NB4 (cell line): ENCODE results near the gene TMCO4.

Experiments
- DNase-seq: peaks from one replicate; pipeline ENCODE4 v3.0.0; 2010; ENCODE audit warnings: low read depth
- H3K4me3 ChIP-seq: one replicate; pipeline ENCODE4 v1.5.1; 2011; ENCODE audit warnings: mild to moderate bottlenecking, low read depth, low read length, moderate library complexity
- MAX ChIP-seq: IDR thresholded peaks from 2 replicates; pipeline ENCODE4 v1.6.1; 2011; ENCODE audit warnings: low read depth, low read length
- MYC ChIP-seq: IDR thresholded peaks from 2 replicates; pipeline ENCODE4 v1.6.1; 2011; ENCODE audit warnings: low read depth, low read length
- POLR2A ChIP-seq: IDR thresholded peaks from 2 replicates; pipeline ENCODE4 v1.6.1; 2011; ENCODE audit warnings: mild to moderate bottlenecking; ENCODE audit not compliant: insufficient read length; ENCODE audit errors: extremely low read depth
- TF ChIP-seq, protein P1 (sequence below): IDR thresholded peaks from one replicate; pipeline ENCODE4 v1.5.1; 2012; ENCODE audit warnings: low read depth, low read length

The TMCO4 gene

GRCh38 chr1:19684677-19685076 is 115.0 kb downstream of the TMCO4 start:
- TF ChIP-seq POLR2A = no peak
- TF ChIP-seq MYC = no peak
- TF ChIP-seq, protein P1, sequence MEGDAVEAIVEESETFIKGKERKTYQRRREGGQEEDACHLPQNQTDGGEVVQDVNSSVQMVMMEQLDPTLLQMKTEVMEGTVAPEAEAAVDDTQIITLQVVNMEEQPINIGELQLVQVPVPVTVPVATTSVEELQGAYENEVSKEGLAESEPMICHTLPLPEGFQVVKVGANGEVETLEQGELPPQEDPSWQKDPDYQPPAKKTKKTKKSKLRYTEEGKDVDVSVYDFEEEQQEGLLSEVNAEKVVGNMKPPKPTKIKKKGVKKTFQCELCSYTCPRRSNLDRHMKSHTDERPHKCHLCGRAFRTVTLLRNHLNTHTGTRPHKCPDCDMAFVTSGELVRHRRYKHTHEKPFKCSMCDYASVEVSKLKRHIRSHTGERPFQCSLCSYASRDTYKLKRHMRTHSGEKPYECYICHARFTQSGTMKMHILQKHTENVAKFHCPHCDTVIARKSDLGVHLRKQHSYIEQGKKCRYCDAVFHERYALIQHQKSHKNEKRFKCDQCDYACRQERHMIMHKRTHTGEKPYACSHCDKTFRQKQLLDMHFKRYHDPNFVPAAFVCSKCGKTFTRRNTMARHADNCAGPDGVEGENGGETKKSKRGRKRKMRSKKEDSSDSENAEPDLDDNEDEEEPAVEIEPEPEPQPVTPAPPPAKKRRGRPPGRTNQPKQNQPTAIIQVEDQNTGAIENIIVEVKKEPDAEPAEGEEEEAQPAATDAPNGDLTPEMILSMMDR = no peak
- no peak for TF ChIP-seq MAX
- DNase-seq = no peak

GRCh38 chr1:19683351-19683750 is 116.4 kb downstream of the TMCO4 start:
- no peak overlapping the region for H3K4me3 ChIP-seq
- TF ChIP-seq MAX (no peak), POLR2A (no peak), MYC (no peak)
- TF ChIP-seq, protein P1 = no peak
- DNase-seq = no peak

More at GRCh38 chr1:19684677-19685076, 115.0 kb downstream of the TMCO4 start:
- H3K4me3 ChIP-seq = no peak overlapping the region

DNA sequence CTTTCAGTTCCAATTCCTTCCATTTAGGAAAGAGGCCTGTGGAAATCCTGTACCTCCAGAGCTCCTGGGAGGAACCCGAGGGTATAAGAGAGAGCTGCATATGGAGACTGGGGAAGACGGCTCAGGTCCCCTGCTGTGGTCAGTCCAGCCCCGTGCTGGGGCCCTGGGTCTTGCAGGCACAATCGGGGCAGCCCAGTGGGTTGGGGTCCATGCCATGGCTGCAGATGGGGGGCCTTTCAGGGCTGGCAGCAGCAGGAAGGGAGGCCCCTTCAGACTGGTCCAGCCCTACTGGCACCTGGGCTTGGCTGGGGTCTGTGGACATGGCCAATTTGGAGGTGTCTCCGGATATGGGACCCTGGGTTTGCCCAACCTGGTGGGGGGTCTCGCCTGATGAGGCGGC is 116.8 kb downstream of the TMCO4 start:
- no peak overlapping the region for H3K4me3 ChIP-seq
- TF ChIP-seq POLR2A = no peak
- no peak for TF ChIP-seq MAX
- no peak for DNase-seq

DNA sequence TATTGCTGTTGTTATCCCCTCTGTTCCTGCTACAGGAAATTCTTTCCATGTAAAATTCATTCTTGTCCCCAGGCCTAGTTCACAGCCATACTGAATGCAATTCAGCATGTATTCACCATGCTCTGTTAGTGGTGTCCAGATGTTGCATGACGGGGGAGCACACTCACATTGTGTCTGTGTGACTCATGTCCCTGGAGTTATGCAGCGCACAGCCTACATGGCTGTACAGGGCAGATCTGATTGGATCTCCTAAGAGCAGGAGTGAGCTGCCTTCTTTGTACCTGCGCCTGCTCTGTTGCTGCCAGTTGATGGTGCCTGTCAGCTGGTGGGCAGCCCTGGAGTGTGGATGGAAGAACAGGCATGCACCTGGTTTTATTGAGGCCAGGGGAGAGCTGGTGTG is 117.5 kb downstream of the TMCO4 start:
- DNase-seq = peak; percentile 34
- TF ChIP-seq MYC = no peak
- TF ChIP-seq POLR2A = no peak
- TF ChIP-seq, protein P1 = no peak
- no peak for TF ChIP-seq MAX
- no peak overlapping the region for H3K4me3 ChIP-seq

DNA sequence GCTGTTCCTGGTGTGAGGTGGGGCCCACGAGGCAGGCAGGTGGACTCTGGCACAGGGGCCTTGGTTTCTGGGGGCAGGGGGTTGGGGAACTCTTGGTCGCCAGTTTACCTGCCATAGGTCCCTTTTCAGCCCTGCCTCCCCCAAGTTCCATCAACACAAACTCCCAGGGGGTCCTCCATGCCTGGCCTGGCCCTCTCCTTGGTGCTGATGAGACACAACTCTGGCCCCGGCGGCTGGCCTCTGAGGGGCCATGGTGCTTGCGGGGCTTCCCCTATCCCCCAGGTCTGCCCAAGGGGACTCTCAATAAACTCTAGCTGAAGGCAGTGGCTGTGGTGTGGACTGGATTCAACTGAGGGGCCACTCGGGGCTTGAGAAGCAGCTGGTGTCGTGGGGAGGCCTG is 119.1 kb downstream of the TMCO4 start:
- H3K4me3 ChIP-seq = no peak overlapping the region
- DNase-seq = no peak
- TF ChIP-seq MYC (no peak), MAX (no peak), POLR2A (no peak)
- TF ChIP-seq, protein P1 = no peak

DNA sequence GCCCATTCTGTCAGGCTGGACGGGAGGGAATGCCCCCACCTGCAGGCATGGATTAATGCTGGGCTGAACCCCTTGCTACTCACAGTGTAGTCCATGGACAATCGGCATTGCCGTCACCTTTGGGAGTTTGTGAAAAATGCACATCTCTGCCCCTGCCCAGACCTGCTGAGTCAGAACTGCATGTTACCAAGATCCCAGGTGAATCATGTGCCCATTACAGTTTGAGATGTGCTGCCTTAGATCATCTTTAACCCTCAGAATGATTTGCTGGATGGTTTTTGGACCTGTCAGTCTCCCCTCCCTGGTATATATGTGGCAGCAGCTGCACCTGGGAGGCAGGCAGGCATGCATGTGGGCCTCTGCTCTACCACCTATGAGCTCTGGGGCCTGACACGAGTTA is 120.0 kb downstream of the TMCO4 start:
- TF ChIP-seq MYC = no peak
- no peak for TF ChIP-seq MAX
- no peak for TF ChIP-seq POLR2A
- TF ChIP-seq, protein P1 = no peak
- H3K4me3 ChIP-seq = no peak overlapping the region
- DNase-seq = no peak
